GDM1 (cell line): Measurements from ENCODE around the gene PDZD11.
"Not testable (repeated sequence)": the region's sequence is repeated elsewhere in the genome, so short reads cannot be mapped to it uniquely, and the experiment has no call there.

Experiments used
- DNase-seq: peaks from one replicate; lab custom pipeline; 2025; lab: John Stamatoyannopoulos, UW

Gene PDZD11

GRCh38 chrX:70257423-70258288, 32.1 kb downstream of the PDZD11 start:
- DNase-seq: no peak

GRCh38 chrX:70255452-70255851, 34.3 kb downstream of the PDZD11 start:
- no peak for DNase-seq

- no peak for DNase-seq
These were observed 34.8 kb downstream of the PDZD11 start for GRCh38 chrX:70254909-70255308.

- DNase-seq: no peak
These were observed 35.7 kb downstream of the PDZD11 start for GRCh38 chrX:70254063-70254400.

GRCh38 chrX:70253377-70254062, 36.2 kb downstream of the PDZD11 start:
- DNase-seq: no peak

GRCh38 chrX:70252491-70252890, 37.2 kb downstream of the PDZD11 start:
- DNase-seq: no peak

DNA sequence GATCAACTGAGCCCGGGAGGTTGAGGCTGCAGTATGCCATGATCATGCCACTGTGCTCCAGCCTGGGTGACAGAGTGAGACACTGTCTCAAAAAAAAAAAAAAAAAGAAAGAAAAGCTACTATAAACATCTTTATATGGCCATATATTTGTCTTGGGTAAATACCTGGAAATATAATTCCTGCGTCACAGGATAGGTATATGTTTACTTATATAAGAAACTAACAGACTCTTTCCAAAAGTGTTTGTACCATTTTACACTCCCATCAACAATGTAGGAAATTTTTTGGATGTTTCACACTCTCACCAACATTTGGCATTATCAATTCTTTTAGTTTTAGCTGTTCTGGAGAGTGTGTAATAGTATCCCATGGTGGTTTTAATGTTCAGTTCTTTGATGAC, 42.5 kb downstream of the PDZD11 start:
- DNase-seq: no peak

DNA sequence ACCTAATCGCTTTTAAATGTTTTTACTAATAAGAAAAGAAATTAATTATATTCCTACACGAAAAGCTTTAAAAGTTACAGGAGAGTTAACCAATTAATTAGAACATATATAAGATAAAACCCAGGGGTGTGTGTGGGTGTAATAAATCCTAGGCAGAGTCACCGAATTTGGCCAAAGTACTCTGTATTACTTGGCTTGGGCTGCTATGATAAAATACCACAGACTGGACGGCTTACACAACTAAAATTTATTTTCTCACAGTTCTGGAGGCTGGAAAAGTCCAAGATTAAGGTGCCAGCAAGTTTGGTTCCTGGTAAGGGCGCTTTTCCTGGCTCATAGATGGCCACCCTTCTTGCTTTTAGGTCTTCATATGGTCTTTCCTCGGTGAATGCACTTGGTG, 44.8 kb downstream of the PDZD11 start:
- DNase-seq: no peak

DNA sequence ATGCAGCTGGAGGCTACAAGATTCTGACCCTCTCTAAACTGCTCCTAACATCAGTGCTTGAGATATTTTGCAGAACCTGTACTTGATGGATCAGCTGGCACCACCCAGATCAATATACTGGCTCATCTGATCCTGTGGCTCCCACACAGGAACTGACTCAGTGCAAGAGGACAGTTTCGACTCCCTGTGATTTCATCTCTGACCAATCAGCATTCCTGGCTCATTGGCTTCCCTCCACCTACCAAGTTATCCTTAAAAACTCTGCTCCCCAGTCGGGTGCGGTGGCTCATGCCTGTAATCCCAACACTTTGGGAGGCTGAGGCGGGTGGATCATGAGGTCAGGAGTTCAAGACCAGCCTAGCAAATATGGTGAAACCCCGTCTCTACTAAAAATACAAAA, 46.1 kb downstream of the PDZD11 start:
- not testable (repeated sequence) for DNase-seq

DNA sequence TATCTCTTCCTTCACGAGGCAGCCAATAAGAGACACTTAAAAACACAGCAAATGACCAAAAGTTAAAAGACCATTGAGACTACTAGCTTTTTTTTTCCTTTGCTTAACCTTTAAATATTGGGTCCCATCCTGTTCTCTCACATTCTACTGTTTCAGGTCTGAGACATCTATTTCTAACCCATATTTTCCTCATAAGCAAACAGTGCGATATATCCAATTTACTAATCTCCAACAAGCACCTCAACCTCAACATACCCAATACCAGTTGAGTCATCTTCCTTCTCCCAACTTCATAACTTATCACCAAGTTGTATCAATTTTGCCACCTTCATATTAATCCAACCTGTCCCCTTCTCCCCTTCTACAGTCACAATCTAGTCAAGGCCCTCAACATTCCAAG, 48.2 kb downstream of the PDZD11 start:
- DNase-seq: no peak

- DNase-seq: no peak
These were observed 49.0 kb downstream of the PDZD11 start for GRCh38 chrX:70240751-70241150.
